ENCODE results near the gene MRPL57. TPM values are rescaled to one million over a fixed set of nuclear protein-coding genes. Genes with fewer than 3 reads are reported as not detected.

MRPL57 gene
- total RNA-seq, 1 experiment from 2014 or later: 26.3 TPM

GRCh38 chr13:21225841-21226581 is 49.6 kb downstream of the MRPL57 start:
- BruUV-seq (replicated peaks): no TSS peak
- Histone ChIP-seq H3K27me3 (ENCODE audit: insufficient read depth, low read length) (no peaks in the 10 kb centered on the region), H3K27ac (ENCODE audit: low read depth, low read length) (no peak overlapping the region), H2AFZ (ENCODE audit: low read depth, low read length, poor library complexity, severe bottlenecking) (no peak overlapping the region), H3K4me2 (ENCODE audit: low read length) (no peak overlapping the region), H3K9me2 (ENCODE audit: insufficient read depth) (no peaks in the 10 kb centered on the region), H3K9ac (ENCODE audit: low read length) (no peak overlapping the region), H4K20me1 (ENCODE audit: insufficient read depth) (no peaks in the 10 kb centered on the region), H3K4me1 (ENCODE audit: control insufficient read depth in 1 of 2, insufficient read depth in 2 of 2, low read length in 2 of 2) (no peaks in the 10 kb centered on the region), H3K4me3 (replicated peaks in 1 of 2; ENCODE audit: low read depth in 1 of 2, low read length in 2 of 2) (no peak overlapping the region), H3K9me3 (ENCODE audit: control insufficient read depth in 1 of 2, insufficient read depth in 1 of 2, low read depth in 1 of 2, low read length in 2 of 2) (peaks cover 7 to 15% of the 10 kb centered on the region in 2 experiments; a peak in 2 of 4 replicates), H3K36me3 (ENCODE audit: control insufficient read depth in 1 of 2, insufficient read depth in 2 of 2, low read length in 2 of 2) (no peaks in the 10 kb centered on the region), H3K79me2 (ENCODE audit: insufficient read depth, low read length) (no peaks in the 10 kb centered on the region)
- RAD21 ChIA-PET (ENCODE audit: low non-redundant PET in 1 of 2, low total read pairs in 2 of 2, uncharacterized antibody in 2 of 2, unreplicated experiment in 2 of 2): no interaction called here
- POLR2A ChIA-PET: no interaction called here
- CTCF ChIA-PET: no interaction called here
- intact Hi-C loops (cut with micrococcal nuclease): no loop called here
- DNase-seq (ENCODE audit: low read depth, low spot score) (no peak), ATAC-seq (no peak)
- TF ChIP-seq ZFX (IDR thresholded peaks at IDR 0.05): no peak
- TF ChIP-seq, protein P1, sequence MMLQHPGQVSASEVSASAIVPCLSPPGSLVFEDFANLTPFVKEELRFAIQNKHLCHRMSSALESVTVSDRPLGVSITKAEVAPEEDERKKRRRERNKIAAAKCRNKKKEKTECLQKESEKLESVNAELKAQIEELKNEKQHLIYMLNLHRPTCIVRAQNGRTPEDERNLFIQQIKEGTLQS (IDR thresholded peaks at IDR 0.05): no peak
- TF ChIP-seq POLR2AphosphoS5 (IDR thresholded peaks at IDR 0.05; ENCODE audit: low read depth, low read length): no peak
- TF ChIP-seq CTCF (IDR thresholded peaks at IDR 0.05 in 2 of 3, conservative IDR thresholded peaks at IDR 0.05 in 1 of 3; ENCODE audit: borderline replicate concordance in 1 of 3, insufficient read depth in 1 of 3, low read depth in 2 of 3, low read length in 2 of 3): no peak
- TF ChIP-seq SP1 (IDR thresholded peaks at IDR 0.05; ENCODE audit: low read depth): no peak
- TF ChIP-seq ELF1 (IDR thresholded peaks at IDR 0.05; ENCODE audit: borderline replicate concordance, low read depth): no peak
- TF ChIP-seq EZH2phosphoT487 (IDR thresholded peaks at IDR 0.05; ENCODE audit: borderline replicate concordance): no peak
- TF ChIP-seq JUND (IDR thresholded peaks at IDR 0.05): no peak
- no peak for TF ChIP-seq ZNF274 (IDR thresholded peaks at IDR 0.05; ENCODE audit: low read depth, low read length)
